GM18507 (cell line): ENCODE data around the gene ANKRD44.
"Not testable (repeated sequence)": the region's sequence is repeated elsewhere in the genome, so short reads cannot be mapped to it uniquely, and the experiment has no call there.

Source experiments
- DNase-seq: peaks from one replicate; pipeline ENCODE4 v3.0.0; 2011; ENCODE audit warnings: low read depth; ENCODE audit not compliant: insufficient read length; ENCODE audit errors: extremely low spot score
- FAIRE-seq: peaks from 2 replicates; lab custom pipeline; 2011; peaks lifted over from hg19 to GRCh38; lab: Jason Lieb, UNC

ANKRD44 gene

GRCh38 chr2:197075754-197076337 lies 234.7 kb downstream of the ANKRD44 start:
- no peak for DNase-seq
- peak; percentile 47 for FAIRE-seq

GRCh38 chr2:197075281-197075680 lies 235.3 kb downstream of the ANKRD44 start:
- FAIRE-seq (no peak), DNase-seq (no peak)

GRCh38 chr2:197073701-197074433 lies 236.7 kb downstream of the ANKRD44 start:
- no peak for FAIRE-seq
- no peak for DNase-seq

- no peak for FAIRE-seq
- no peak for DNase-seq
Measured at GRCh38 chr2:197073270-197073669, 237.3 kb downstream of the ANKRD44 start.

GRCh38 chr2:197072533-197072932 lies 238.0 kb downstream of the ANKRD44 start:
- no peak for FAIRE-seq
- no peak for DNase-seq

GRCh38 chr2:197071790-197072436 lies 238.7 kb downstream of the ANKRD44 start:
- no peak for FAIRE-seq

GRCh38 chr2:197071213-197071612 lies 239.4 kb downstream of the ANKRD44 start:
- FAIRE-seq: peak; percentile 18

More at GRCh38 chr2:197071790-197072436, 238.7 kb downstream of the ANKRD44 start:
- DNase-seq: no peak

GRCh38 chr2:197069958-197070357 lies 240.6 kb downstream of the ANKRD44 start:
- FAIRE-seq (no peak), DNase-seq (no peak)

More at GRCh38 chr2:197071213-197071612, 239.4 kb downstream of the ANKRD44 start:
- no peak for DNase-seq

GRCh38 chr2:197062574-197062973 lies 248.0 kb downstream of the ANKRD44 start:
- not testable (repeated sequence) for FAIRE-seq, DNase-seq

GRCh38 chr2:197059477-197059876 lies 251.1 kb downstream of the ANKRD44 start:
- DNase-seq (no peak), FAIRE-seq (no peak)

- DNase-seq (no peak), FAIRE-seq (peak; percentile 41)
Measured at GRCh38 chr2:197058777-197059300, 251.7 kb downstream of the ANKRD44 start.

GRCh38 chr2:197057959-197058358 lies 252.6 kb downstream of the ANKRD44 start:
- FAIRE-seq (no peak), DNase-seq (no peak)

- no peak for FAIRE-seq
- DNase-seq: no peak
Measured at GRCh38 chr2:197055045-197055444, 255.5 kb downstream of the ANKRD44 start.

- no peak for FAIRE-seq
Measured at GRCh38 chr2:197054437-197054836, 256.1 kb downstream of the ANKRD44 start.

GRCh38 chr2:197052356-197052755 lies 258.2 kb downstream of the ANKRD44 start:
- DNase-seq (no peak), FAIRE-seq (no peak)

More at GRCh38 chr2:197054437-197054836, 256.1 kb downstream of the ANKRD44 start:
- no peak for DNase-seq

- DNase-seq (no peak), FAIRE-seq (peak; percentile 38)
Measured at GRCh38 chr2:197045115-197045514, 265.5 kb downstream of the ANKRD44 start.

- peak; percentile 64 for FAIRE-seq
- DNase-seq: no peak
Measured at GRCh38 chr2:197042739-197043196, 267.8 kb downstream of the ANKRD44 start.

- DNase-seq (no peak), FAIRE-seq (no peak)
Measured at GRCh38 chr2:197037863-197038398, 272.6 kb downstream of the ANKRD44 start.

GRCh38 chr2:197035002-197035401 lies 275.6 kb downstream of the ANKRD44 start:
- FAIRE-seq: no peak
- DNase-seq: no peak

- DNase-seq (no peak), FAIRE-seq (no peak)
Measured at GRCh38 chr2:197034292-197034691, 276.3 kb downstream of the ANKRD44 start.
